ENCODE data around the gene HYCC1.
"Not testable (repeated sequence)": the region's sequence is repeated elsewhere in the genome, so short reads cannot be mapped to it uniquely, and the experiment has no call there.

DNA sequence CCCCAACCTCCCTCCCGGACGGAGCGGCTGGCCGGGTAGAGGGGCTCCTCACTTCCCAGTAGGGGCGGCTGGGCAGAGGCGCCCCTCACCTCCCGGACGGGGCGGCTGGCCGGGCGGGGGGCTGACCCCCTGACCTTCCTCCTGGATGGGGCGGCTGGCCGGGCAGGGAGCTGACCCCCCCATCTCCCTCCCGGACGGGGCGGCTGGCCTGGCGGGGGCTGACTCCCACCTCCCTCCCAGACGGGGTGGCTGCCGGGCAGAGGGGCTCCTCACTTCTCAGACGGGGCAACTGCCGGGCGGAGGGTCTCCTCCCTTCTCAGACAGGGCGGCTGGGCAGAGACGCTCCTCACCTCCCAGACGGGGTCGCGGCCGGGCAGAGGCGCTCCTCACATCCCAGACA is 32.4 kb upstream of the HYCC1 start:
- not testable (repeated sequence) for TF ChIP-seq CTCF, POLR2A (IDR thresholded peaks at IDR 0.05)

All from lower leg skin (tissue), 3 donors.